PC-9 (cell line): ENCODE measurements around the gene COX14. TPM values are rescaled to one million over a fixed set of nuclear protein-coding genes. Genes with fewer than 3 reads are reported as not detected.

Experiments used
- BruUV-seq: library from RNA; stranded (reverse); fragments of 400-500 nt; replicated peaks from 2 replicates; lab custom pipeline; 2021; lab: Mats Ljungman, UMichigan
- CTCF ChIA-PET: fragments of 300-600 bp; sonication (Branson Sonifier 250); formaldehyde crosslinking; loops from one replicate; lab custom pipeline; 2022; ENCODE audit warnings: antibody characterized with exemption; lab: Charles Lee
- POLR2A ChIA-PET: fragments of 300-600 bp; sonication (Branson Sonifier 250); formaldehyde crosslinking; loops from one replicate; lab custom pipeline; 2022; ENCODE audit warnings: antibody characterized with exemption; ENCODE audit not compliant: unreplicated experiment; lab: Charles Lee
- DNase-seq, 2 experiments: peaks; one replicate each; pipeline versions ENCODE4 v3.0.0 to v3.0.0-alpha.2; 2015 to 2022; ENCODE audit warnings: mixed read lengths in 1 of 2
- H2AFZ ChIP-seq: fragments of 200-600 bp; sonication (generic); 2 replicates; pipeline ENCODE4 v1.8.1; 2017; ENCODE audit warnings: antibody characterized with exemption
- H3F3A ChIP-seq: fragments of 200-600 bp; sonication (generic); 2 replicates; pipeline ENCODE4 v1.8.1; 2017; ENCODE audit warnings: antibody characterized with exemption, mild to moderate bottlenecking, low read depth; ENCODE audit not compliant: insufficient read depth
- H3K27ac ChIP-seq: fragments of 200-600 bp; sonication (generic); 2 replicates; pipeline ENCODE4 v1.6.1; 2016; ENCODE audit warnings: mixed run types
- H3K27me3 ChIP-seq: fragments of 200-600 bp; sonication (generic); 2 replicates; pipeline ENCODE4 v1.6.1; 2016; ENCODE audit warnings: low read depth, mixed run types; ENCODE audit not compliant: insufficient read depth
- H3K36me3 ChIP-seq: fragments of 200-600 bp; sonication (generic); 2 replicates; pipeline ENCODE4 v1.6.1; 2016; ENCODE audit warnings: low read depth, mixed run types
- H3K4me1 ChIP-seq: fragments of 200-600 bp; sonication (generic); replicated peaks from 2 replicates; pipeline ENCODE4 v1.6.1; 2016; ENCODE audit warnings: mixed run types; ENCODE audit not compliant: insufficient read depth
- H3K4me2 ChIP-seq: fragments of 200-600 bp; sonication (generic); 2 replicates; pipeline ENCODE4 v1.6.1; 2017; ENCODE audit warnings: mixed run types
- H3K4me3 ChIP-seq: fragments of 200-600 bp; sonication (generic); 2 replicates; pipeline ENCODE4 v1.6.1; 2016; ENCODE audit warnings: mixed run types
- H3K79me2 ChIP-seq: fragments of 200-600 bp; sonication (generic); 2 replicates; pipeline ENCODE4 v1.6.1; 2017; ENCODE audit warnings: low read depth, mixed run types
- H3K9me2 ChIP-seq: fragments of 200-600 bp; sonication (generic); 2 replicates; pipeline ENCODE4 v1.8.1; 2017; ENCODE audit warnings: mild to moderate bottlenecking; ENCODE audit not compliant: insufficient read depth
- H3K9me3 ChIP-seq: fragments of 200-600 bp; sonication (generic); 2 replicates; pipeline ENCODE4 v1.8.1; 2016; ENCODE audit warnings: low read depth; ENCODE audit not compliant: insufficient read depth
- H4K20me1 ChIP-seq: fragments of 200-600 bp; sonication (generic); 2 replicates; pipeline ENCODE4 v1.8.1; 2017; ENCODE audit not compliant: insufficient read depth
- CTCF ChIP-seq: fragments of 200-600 bp; sonication (generic); conservative IDR thresholded peaks from 2 replicates; pipeline ENCODE4 v1.6.1; 2017; ENCODE audit warnings: mixed run types, antibody characterized with exemption, mild to moderate bottlenecking, moderate library complexity
- EZH2 ChIP-seq: fragments of 200-600 bp; sonication (generic); IDR thresholded peaks from 2 replicates; pipeline ENCODE4 v1.8.0; 2017; ENCODE audit warnings: antibody characterized with exemption, low read depth
- intact Hi-C: fragments of 100-400 bp; cut with micrococcal nuclease; formaldehyde crosslinking; loops from one replicate; pipeline ENCODE4 v1.10.0; 2022; ENCODE audit not compliant: unreplicated experiment
- total RNA-seq: library from RNA; stranded (reverse); gene quantifications from 2 replicates; pipeline ENCODE4 v1.2.3, GENCODE V29; 2021

COX14 gene
- total RNA-seq, 1 experiment from 2014 or later: 53.9 TPM

DNA sequence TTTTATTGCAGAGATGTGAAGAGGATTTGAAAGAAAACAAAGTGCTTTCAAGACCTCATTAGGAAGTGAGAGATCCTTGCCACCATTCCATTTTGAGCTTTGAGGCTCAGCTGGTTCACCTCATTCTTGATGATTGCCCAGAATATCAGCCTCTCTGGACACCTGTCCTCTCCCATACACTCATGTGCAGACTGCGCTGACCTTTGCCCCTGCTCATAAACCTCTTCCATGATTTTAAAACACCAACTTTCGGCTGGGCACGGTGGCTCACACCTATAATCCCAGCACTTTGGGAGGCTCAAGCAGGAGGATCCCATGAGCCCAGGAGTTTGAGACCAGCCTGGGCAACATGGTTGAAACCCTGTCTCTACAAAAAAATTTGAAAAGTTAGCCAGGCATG is 8.9 kb downstream of the COX14 start:
- POLR2A ChIA-PET: no interaction called here
- Histone ChIP-seq H3K9me2 (no peaks in the 10 kb centered on the region), H2AFZ (no peak overlapping the region), H3F3A (no peaks in the 10 kb centered on the region), H3K27me3 (no peaks in the 10 kb centered on the region), H3K4me3 (no peak overlapping the region), H3K4me2 (no peak overlapping the region), H3K27ac (no peak overlapping the region), H4K20me1 (peaks cover 22% of the 10 kb centered on the region), H3K79me2 (peaks cover 19% of the 10 kb centered on the region), H3K4me1 (no peaks in the 10 kb centered on the region), H3K36me3 (peaks cover 3% of the 10 kb centered on the region), H3K9me3 (no peaks in the 10 kb centered on the region)
- CTCF ChIA-PET: interaction anchor here (0.6 kb wide), 1 partner anchor 53 kb away, joined by 4 read pairs; no protein-coding TSS in a partner anchor
- intact Hi-C loops: no loop called here
- no peak for DNase-seq
- TF ChIP-seq EZH2 (no peak), CTCF (no peak)
- no TSS peak for BruUV-seq

- Histone ChIP-seq H3K4me3 (no peak overlapping the region), H3K9me2 (no peaks in the 10 kb centered on the region), H3K27me3 (no peaks in the 10 kb centered on the region), H3K9me3 (no peaks in the 10 kb centered on the region), H4K20me1 (peaks cover 16% of the 10 kb centered on the region), H3F3A (no peaks in the 10 kb centered on the region), H3K27ac (no peak overlapping the region), H3K4me2 (no peak overlapping the region), H3K36me3 (peaks cover 3% of the 10 kb centered on the region; the same call in 1 of the 2 replicates), H3K79me2 (peaks cover 12% of the 10 kb centered on the region), H2AFZ (no peak overlapping the region), H3K4me1 (no peaks in the 10 kb centered on the region)
- no peak for DNase-seq
- intact Hi-C loops: no loop called here
- TF ChIP-seq CTCF: no peak
- TF ChIP-seq EZH2: no peak
- ChIA-PET POLR2A (no interaction called here), CTCF (no interaction called here)
- no TSS peak for BruUV-seq
These were observed 9.6 kb downstream of the COX14 start for GRCh38 chr12:50121641-50122040.

- TF ChIP-seq EZH2 (no peak), CTCF (no peak)
These were observed 11.2 kb downstream of the COX14 start for GRCh38 chr12:50123203-50123602.

More at GRCh38 chr12:50123203-50123602, 11.2 kb downstream of the COX14 start:
- Histone ChIP-seq H3K27me3 (no peaks in the 10 kb centered on the region), H3K4me3 (no peak overlapping the region), H3K9me2 (no peaks in the 10 kb centered on the region), H4K20me1 (peaks cover 9% of the 10 kb centered on the region; the same call in 1 of the 2 replicates), H3K79me2 (peaks cover 5% of the 10 kb centered on the region; the same call in 1 of the 2 replicates), H3F3A (no peaks in the 10 kb centered on the region; the same call in 1 of the 2 replicates), H3K4me1 (no peaks in the 10 kb centered on the region), H2AFZ (no peak overlapping the region), H3K27ac (no peak overlapping the region), H3K4me2 (no peak overlapping the region), H3K9me3 (no peaks in the 10 kb centered on the region), H3K36me3 (no peaks in the 10 kb centered on the region; the same call in 1 of the 2 replicates)
- BruUV-seq: no TSS peak
- DNase-seq: no peak
- intact Hi-C loops: no loop called here
- ChIA-PET CTCF (interaction anchor here (0.7 kb wide), 1 partner anchor 9 kb away, joined by 7 read pairs; no protein-coding TSS in a partner anchor), POLR2A (no interaction called here)
